A673 (cell line): ENCODE results near the gene PRKAA1. TPM values are rescaled to one million over a fixed set of nuclear protein-coding genes. Genes with fewer than 3 reads are reported as not detected.

Experiments
- BruUV-seq: library from RNA; stranded (reverse); fragments of 400-500 nt; replicated peaks from 2 replicates; lab custom pipeline; 2021; lab: Mats Ljungman, UMichigan
- CTCF ChIA-PET: fragments of 300-600 bp; sonication (Branson Sonifier 250); formaldehyde crosslinking; loops from one replicate; lab custom pipeline; 2022; ENCODE audit warnings: antibody characterized with exemption; lab: Charles Lee
- POLR2A ChIA-PET: fragments of 300-600 bp; sonication (Branson Sonifier 250); formaldehyde crosslinking; loops from one replicate; lab custom pipeline; 2022; ENCODE audit warnings: antibody characterized with exemption; ENCODE audit not compliant: low non-redundant PET; lab: Charles Lee
- DNase-seq: peaks from one replicate; pipeline ENCODE4 v3.0.0-alpha.2; 2015; ENCODE audit warnings: low spot score
- H3K27ac ChIP-seq: fragments of 200-600 bp; sonication (generic); 2 replicates; pipeline ENCODE4 v1.5.1; 2016; ENCODE audit warnings: mixed run types, low read depth, mild to moderate bottlenecking, mixed read lengths, antibody characterized with exemption, low read length; ENCODE audit not compliant: poor library complexity, severe bottlenecking
- H3K27me3 ChIP-seq: fragments of 200-600 bp; sonication (generic); replicated peaks from 2 replicates; pipeline ENCODE4 v1.6.1; 2017; ENCODE audit warnings: mixed run types, low read depth, mild to moderate bottlenecking, mixed read lengths, antibody characterized with exemption, low read length; ENCODE audit not compliant: insufficient read depth, poor library complexity
- H3K36me3 ChIP-seq: fragments of 200-600 bp; sonication (generic); 2 replicates; pipeline ENCODE4 v1.6.1; 2016; ENCODE audit warnings: mixed run types, mild to moderate bottlenecking, mixed read lengths, antibody characterized with exemption, low read length; ENCODE audit not compliant: insufficient read depth, poor library complexity, severe bottlenecking
- H3K4me1 ChIP-seq: fragments of 200-600 bp; sonication (generic); 2 replicates; pipeline ENCODE4 v1.6.1; 2017; ENCODE audit warnings: mixed run types, mild to moderate bottlenecking, mixed read lengths, antibody characterized with exemption, low read length; ENCODE audit not compliant: insufficient read depth, poor library complexity, severe bottlenecking
- H3K4me3 ChIP-seq: fragments of 200-600 bp; sonication (generic); 2 replicates; pipeline ENCODE4 v1.5.1; 2016; ENCODE audit warnings: low read depth, mixed run types, mild to moderate bottlenecking, mixed read lengths, low read length; ENCODE audit not compliant: poor library complexity, severe bottlenecking
- H3K9me3 ChIP-seq: fragments of 200-600 bp; sonication (generic); 2 replicates; pipeline ENCODE4 v1.6.1; 2016; ENCODE audit warnings: mixed run types, low read depth, mild to moderate bottlenecking, mixed read lengths, antibody characterized with exemption, low read length; ENCODE audit not compliant: poor library complexity, severe bottlenecking
- EZH2 ChIP-seq: fragments of 200-600 bp; sonication (generic); IDR thresholded peaks from 2 replicates; pipeline ENCODE4 v1.6.1; 2017; ENCODE audit warnings: borderline replicate concordance, low read depth, mild to moderate bottlenecking, mixed read lengths, antibody characterized with exemption, low read length; ENCODE audit not compliant: poor library complexity, severe bottlenecking
- intact Hi-C: fragments of 100-400 bp; cut with micrococcal nuclease; formaldehyde crosslinking; loops from one replicate; pipeline ENCODE4 v1.10.0; 2022; ENCODE audit not compliant: unreplicated experiment
- total RNA-seq: library from RNA; stranded (reverse); gene quantifications from 2 replicates; pipeline ENCODE4 v1.2.3, GENCODE V29; 2021
- TF ChIP-seq, protein P1 (sequence below): fragments of 300-800, 200-600 bp; sonication (generic); conservative IDR thresholded peaks from 2 replicates; pipeline ENCODE4 v1.5.1; 2017; ENCODE audit warnings: low read depth, mild to moderate bottlenecking, antibody characterized with exemption, low read length, moderate library complexity, mixed read lengths

Gene PRKAA1
- total RNA-seq, 1 experiment from 2014 or later: 114 TPM

DNA sequence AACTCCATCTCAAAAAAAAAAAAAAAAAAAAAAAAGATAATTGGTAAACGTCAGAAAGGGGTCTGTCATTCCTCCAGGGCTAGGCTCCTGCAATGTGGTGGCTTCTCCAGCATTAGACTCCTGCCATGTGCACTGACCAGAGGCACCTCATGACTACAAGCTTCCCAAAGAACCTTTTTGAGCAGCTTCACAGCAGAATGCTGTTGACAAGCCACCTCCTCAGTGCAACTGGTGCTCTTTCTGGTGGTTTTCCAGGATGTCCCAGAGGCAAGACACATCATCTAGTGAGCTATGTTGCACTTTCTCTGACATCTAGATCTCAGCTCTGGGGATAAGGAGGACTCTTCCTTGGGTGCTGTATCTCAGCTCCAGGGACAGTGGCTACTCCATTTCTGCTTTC lies 25.3 kb upstream of the PRKAA1 start:
- no peaks in the 10 kb centered on the region for H3K9me3 ChIP-seq
- BruUV-seq: no TSS peak
- H3K4me3 ChIP-seq: no peak overlapping the region
- H3K4me1 ChIP-seq: no peaks in the 10 kb centered on the region
- POLR2A ChIA-PET: interaction anchor here (0.5 kb wide), 1 partner anchor 12 kb away, joined by 3 read pairs; no protein-coding TSS in a partner anchor
- H3K27ac ChIP-seq: no peak overlapping the region
- CTCF ChIA-PET: no interaction called here
- DNase-seq: no peak
- intact Hi-C loops: no loop called here
- TF ChIP-seq EZH2: no peak
- TF ChIP-seq, protein P1, sequence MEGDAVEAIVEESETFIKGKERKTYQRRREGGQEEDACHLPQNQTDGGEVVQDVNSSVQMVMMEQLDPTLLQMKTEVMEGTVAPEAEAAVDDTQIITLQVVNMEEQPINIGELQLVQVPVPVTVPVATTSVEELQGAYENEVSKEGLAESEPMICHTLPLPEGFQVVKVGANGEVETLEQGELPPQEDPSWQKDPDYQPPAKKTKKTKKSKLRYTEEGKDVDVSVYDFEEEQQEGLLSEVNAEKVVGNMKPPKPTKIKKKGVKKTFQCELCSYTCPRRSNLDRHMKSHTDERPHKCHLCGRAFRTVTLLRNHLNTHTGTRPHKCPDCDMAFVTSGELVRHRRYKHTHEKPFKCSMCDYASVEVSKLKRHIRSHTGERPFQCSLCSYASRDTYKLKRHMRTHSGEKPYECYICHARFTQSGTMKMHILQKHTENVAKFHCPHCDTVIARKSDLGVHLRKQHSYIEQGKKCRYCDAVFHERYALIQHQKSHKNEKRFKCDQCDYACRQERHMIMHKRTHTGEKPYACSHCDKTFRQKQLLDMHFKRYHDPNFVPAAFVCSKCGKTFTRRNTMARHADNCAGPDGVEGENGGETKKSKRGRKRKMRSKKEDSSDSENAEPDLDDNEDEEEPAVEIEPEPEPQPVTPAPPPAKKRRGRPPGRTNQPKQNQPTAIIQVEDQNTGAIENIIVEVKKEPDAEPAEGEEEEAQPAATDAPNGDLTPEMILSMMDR: no peak
- H3K27me3 ChIP-seq: no peaks in the 10 kb centered on the region
- H3K36me3 ChIP-seq: peaks cover 27% of the 10 kb centered on the region

DNA sequence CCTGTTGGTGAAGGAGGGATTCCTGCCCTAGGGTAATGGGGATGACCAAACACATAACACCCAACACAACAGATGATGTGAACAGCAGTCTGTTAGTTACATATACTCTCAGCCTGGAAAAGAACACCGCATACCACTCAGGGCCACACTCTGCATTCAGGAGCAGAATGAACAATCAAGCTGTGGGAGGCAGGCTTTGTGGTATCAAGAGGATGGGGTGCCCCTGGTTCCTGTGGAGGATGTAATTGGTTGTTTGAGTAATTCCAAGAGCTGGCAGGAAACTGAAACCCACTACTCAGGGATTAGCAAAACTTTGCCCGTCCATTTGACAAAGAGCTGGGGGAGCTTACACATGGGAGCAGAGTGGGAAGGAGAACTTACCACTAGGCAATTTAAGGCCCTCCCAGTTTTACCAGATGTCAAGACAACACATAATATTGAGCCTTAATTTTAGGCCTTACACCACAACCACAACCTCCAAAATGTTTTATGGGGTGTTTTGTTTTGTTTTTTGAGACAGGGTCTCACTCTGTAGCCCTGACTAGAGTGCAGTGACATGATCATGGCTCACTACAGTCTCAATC lies 15.6 kb upstream of the PRKAA1 start:
- no peaks in the 10 kb centered on the region for H3K4me1 ChIP-seq
- POLR2A ChIA-PET: no interaction called here
- no peak overlapping the region for H3K27ac ChIP-seq
- CTCF ChIA-PET: interaction anchor here (0.8 kb wide), 1 partner anchor 15 kb away, joined by 3 read pairs; the partner anchor contains the start of gene PRKAA1
- intact Hi-C loops: no loop called here
- no peaks in the 10 kb centered on the region for H3K36me3 ChIP-seq
- H3K27me3 ChIP-seq: no peaks in the 10 kb centered on the region
- no peak for TF ChIP-seq EZH2
- TF ChIP-seq, protein P1: no peak
- H3K4me3 ChIP-seq: no peak overlapping the region
- no peaks in the 10 kb centered on the region for H3K9me3 ChIP-seq
- no TSS peak for BruUV-seq
- peak; percentile 76 for DNase-seq

DNA sequence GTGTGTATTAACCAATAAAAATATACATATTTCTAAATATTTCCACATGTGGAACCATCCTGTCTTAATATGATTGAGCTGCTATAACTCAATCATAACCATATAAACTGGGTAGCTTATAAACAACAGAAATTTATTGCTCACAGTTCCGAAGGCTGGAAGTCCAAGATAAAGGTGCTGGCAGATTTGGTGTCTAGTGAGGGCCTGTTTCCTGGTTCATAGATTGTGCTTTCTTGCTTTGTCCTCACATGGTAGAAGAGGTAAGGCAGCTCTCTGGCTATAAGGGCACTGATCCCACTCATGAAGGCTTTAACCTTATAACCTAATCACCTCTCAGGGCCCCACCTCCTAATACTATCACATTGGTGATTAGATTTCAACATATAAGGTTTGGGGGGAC lies 14.0 kb upstream of the PRKAA1 start:
- intact Hi-C loops: no loop called here
- TF ChIP-seq, protein P1: no peak
- no peak for TF ChIP-seq EZH2
- POLR2A ChIA-PET: no interaction called here
- H3K36me3 ChIP-seq: no peaks in the 10 kb centered on the region
- H3K27me3 ChIP-seq: no peaks in the 10 kb centered on the region
- CTCF ChIA-PET: no interaction called here
- no peaks in the 10 kb centered on the region for H3K9me3 ChIP-seq
- no peak overlapping the region for H3K27ac ChIP-seq
- DNase-seq: no peak
- no TSS peak for BruUV-seq
- no peaks in the 10 kb centered on the region for H3K4me1 ChIP-seq
- H3K4me3 ChIP-seq: no peak overlapping the region
